Adrenal gland (tissue), 5 donors: ENCODE results near the gene NSMCE4A.

ENCODE experiments used
- POLR2A ChIP-seq, 2 donors: fragments of 450-650 bp; IDR thresholded peaks; one replicate each; pipeline ENCODE4 v1.6.1; 2017; ENCODE audit warnings: antibody characterized with exemption in 2 of 2, mild to moderate bottlenecking in 2 of 2, moderate library complexity in 1 of 2
- TF ChIP-seq, protein P1 (sequence below), 6 experiments: fragments of 450-650 bp in 4 of 6; fragments of 200-600 bp in 2 of 6; sonication (generic) in 1 of 6; IDR thresholded peaks; 1 replicate in 5 of 6; 2 replicates in 1 of 6; pipeline versions ENCODE4 v1.5.1 to v1.8.0; 2016 to 2021; ENCODE audit warnings: antibody characterized with exemption in 6 of 6, mild to moderate bottlenecking in 2 of 6, moderate library complexity in 1 of 6
- donor health status: DM: no; HTN: no; CAD: no.

DNA sequence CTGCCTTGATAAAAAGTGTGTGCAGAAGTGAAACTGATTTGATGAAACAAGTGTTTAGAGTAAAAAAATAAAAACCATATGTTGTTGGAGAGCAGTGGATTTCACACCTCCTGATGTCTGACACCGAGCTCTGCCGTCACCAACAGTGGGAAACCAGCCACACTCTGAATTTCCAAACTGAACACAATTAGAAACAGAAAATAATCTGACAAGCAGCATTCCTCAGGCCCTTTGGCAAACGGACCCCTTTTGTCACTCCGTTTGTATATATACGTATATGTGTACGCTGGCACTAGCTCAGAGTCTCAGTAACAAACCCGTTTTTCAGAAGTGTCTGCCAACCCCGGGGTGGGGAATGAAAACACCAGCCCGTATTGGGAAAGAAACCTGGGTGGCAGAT lies 46.4 kb upstream of the NSMCE4A start:
- TF ChIP-seq POLR2A (IDR thresholded peaks at IDR 0.05): no peak
- TF ChIP-seq, protein P1, sequence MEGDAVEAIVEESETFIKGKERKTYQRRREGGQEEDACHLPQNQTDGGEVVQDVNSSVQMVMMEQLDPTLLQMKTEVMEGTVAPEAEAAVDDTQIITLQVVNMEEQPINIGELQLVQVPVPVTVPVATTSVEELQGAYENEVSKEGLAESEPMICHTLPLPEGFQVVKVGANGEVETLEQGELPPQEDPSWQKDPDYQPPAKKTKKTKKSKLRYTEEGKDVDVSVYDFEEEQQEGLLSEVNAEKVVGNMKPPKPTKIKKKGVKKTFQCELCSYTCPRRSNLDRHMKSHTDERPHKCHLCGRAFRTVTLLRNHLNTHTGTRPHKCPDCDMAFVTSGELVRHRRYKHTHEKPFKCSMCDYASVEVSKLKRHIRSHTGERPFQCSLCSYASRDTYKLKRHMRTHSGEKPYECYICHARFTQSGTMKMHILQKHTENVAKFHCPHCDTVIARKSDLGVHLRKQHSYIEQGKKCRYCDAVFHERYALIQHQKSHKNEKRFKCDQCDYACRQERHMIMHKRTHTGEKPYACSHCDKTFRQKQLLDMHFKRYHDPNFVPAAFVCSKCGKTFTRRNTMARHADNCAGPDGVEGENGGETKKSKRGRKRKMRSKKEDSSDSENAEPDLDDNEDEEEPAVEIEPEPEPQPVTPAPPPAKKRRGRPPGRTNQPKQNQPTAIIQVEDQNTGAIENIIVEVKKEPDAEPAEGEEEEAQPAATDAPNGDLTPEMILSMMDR (IDR thresholded peaks at IDR 0.05): no peak
